Measurements from ENCODE around the gene BRI3. TPM values are rescaled to one million over a fixed set of nuclear protein-coding genes. Genes with fewer than 3 reads are reported as not detected.

Gene BRI3
- total and polyA plus RNA-seq, 10 donors: 59.3 to 264 (median 177) TPM

- peaks cover 2 to 63% (median 16%) of the 10 kb centered on the region in 6 donors for H3K36me3 ChIP-seq
- H3K27me3 ChIP-seq (replicated peaks in 1 of 7): no peaks in the 10 kb centered on the region
- H3K9me3 ChIP-seq: no peaks in the 10 kb centered on the region
- no peak overlapping the region for H3K4me3 ChIP-seq
- no peak for DNase-seq
- intact Hi-C loops (cut with DNase I; ENCODE audit: low total_unique reads): no loop called here
- H3K4me1 ChIP-seq: no peaks in the 10 kb centered on the region
- no peak overlapping the region for H3K27ac ChIP-seq
- 89 to 93% (median 92%) methylated on average over 19 of the region's 19 CpGs for WGBS, 5 donors
- TF ChIP-seq POLR2AphosphoS5 (IDR thresholded peaks at IDR 0.05) (peak in 1 of 3 donors; percentile 54), POLR2A (IDR thresholded peaks at IDR 0.05) (no peak)
- TF ChIP-seq, protein P1, sequence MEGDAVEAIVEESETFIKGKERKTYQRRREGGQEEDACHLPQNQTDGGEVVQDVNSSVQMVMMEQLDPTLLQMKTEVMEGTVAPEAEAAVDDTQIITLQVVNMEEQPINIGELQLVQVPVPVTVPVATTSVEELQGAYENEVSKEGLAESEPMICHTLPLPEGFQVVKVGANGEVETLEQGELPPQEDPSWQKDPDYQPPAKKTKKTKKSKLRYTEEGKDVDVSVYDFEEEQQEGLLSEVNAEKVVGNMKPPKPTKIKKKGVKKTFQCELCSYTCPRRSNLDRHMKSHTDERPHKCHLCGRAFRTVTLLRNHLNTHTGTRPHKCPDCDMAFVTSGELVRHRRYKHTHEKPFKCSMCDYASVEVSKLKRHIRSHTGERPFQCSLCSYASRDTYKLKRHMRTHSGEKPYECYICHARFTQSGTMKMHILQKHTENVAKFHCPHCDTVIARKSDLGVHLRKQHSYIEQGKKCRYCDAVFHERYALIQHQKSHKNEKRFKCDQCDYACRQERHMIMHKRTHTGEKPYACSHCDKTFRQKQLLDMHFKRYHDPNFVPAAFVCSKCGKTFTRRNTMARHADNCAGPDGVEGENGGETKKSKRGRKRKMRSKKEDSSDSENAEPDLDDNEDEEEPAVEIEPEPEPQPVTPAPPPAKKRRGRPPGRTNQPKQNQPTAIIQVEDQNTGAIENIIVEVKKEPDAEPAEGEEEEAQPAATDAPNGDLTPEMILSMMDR (IDR thresholded peaks at IDR 0.05 in 8 of 11, conservative IDR thresholded peaks at IDR 0.05 in 3 of 11): no peak
These were observed 21.8 kb downstream of the BRI3 start for GRCh38 chr7:98303176-98303865.

GRCh38 chr7:98303906-98304305, 22.4 kb downstream of the BRI3 start:
- Histone ChIP-seq H3K9me3 (no peaks in the 10 kb centered on the region), H3K4me1 (no peaks in the 10 kb centered on the region), H3K36me3 (peaks cover 2 to 69% (median 18%) of the 10 kb centered on the region in 6 donors), H3K4me3 (no peak overlapping the region), H3K27ac (no peak overlapping the region), H3K27me3 (replicated peaks in 1 of 7) (no peaks in the 10 kb centered on the region)
- intact Hi-C loops (cut with DNase I; ENCODE audit: low total_unique reads): no loop called here
- 77 to 93% (median 90%) methylated on average over 14 to 15 of the region's 15 CpGs for WGBS, 5 donors
- TF ChIP-seq, protein P1 (IDR thresholded peaks at IDR 0.05 in 8 of 11, conservative IDR thresholded peaks at IDR 0.05 in 3 of 11): no peak
- no peak for TF ChIP-seq POLR2A (IDR thresholded peaks at IDR 0.05)
- peak in 1 of 3 donors; percentile 46 for TF ChIP-seq POLR2AphosphoS5 (IDR thresholded peaks at IDR 0.05)
- DNase-seq: no peak

DNA sequence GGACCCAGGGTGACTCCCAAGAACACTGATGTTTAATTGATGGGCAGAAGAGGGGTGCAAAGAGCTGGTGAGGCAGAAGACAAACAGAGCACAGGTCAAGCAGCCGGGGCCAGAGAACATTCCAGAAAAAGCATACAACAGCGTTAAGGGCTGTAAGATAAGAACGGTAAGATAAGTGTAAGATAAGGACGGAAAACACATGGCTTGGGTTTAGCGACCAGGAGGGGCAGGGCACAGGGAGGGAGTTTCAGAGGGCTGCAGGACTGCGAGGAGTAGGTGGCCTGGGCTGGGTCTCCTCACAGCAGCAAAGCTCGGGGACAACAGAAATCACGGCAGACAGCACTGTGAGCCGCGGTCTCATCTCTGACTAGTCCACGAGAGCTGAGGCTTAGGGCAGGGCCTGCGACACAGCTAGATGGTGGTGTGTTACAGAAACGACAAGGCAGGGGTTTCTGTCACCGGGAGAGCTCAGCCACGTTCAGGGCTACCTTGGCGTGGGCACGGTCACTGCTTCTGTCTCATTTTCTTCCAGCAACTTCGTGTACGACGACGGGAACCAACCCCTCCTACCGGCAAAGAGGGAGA, 24.6 kb downstream of the BRI3 start:
- 78 to 90% (median 89%) methylated on average over 18 to 22 of the region's 22 CpGs for WGBS, 5 donors
- intact Hi-C loops (cut with DNase I; ENCODE audit: low total_unique reads): no loop called here

GRCh38 chr7:98307971-98308466, 26.5 kb downstream of the BRI3 start:
- 94 to 97% (median 95%) methylated on average over 14 of the region's 14 CpGs for WGBS, 5 donors
- no peaks in the 10 kb centered on the region for H3K27me3 ChIP-seq (replicated peaks in 1 of 7)
- TF ChIP-seq, protein P1 (IDR thresholded peaks at IDR 0.05 in 8 of 11, conservative IDR thresholded peaks at IDR 0.05 in 3 of 11): no peak
- TF ChIP-seq POLR2AphosphoS5 (IDR thresholded peaks at IDR 0.05) (no peak), POLR2A (IDR thresholded peaks at IDR 0.05) (no peak)
- no peak overlapping the region for H3K4me3 ChIP-seq
- peaks cover 2 to 66% (median 14%) of the 10 kb centered on the region in 6 donors for H3K36me3 ChIP-seq
- peak; percentile 36 for DNase-seq
- no peak overlapping the region for H3K27ac ChIP-seq
- H3K4me1 ChIP-seq: no peaks in the 10 kb centered on the region
- no peaks in the 10 kb centered on the region for H3K9me3 ChIP-seq
- intact Hi-C loops (cut with DNase I; ENCODE audit: low total_unique reads): no loop called here

More for the DNA sequence above, 24.6 kb downstream of the BRI3 start:
- Histone ChIP-seq H3K4me1 (no peaks in the 10 kb centered on the region), H3K9me3 (no peaks in the 10 kb centered on the region), H3K4me3 (no peak overlapping the region), H3K36me3 (peaks cover 2 to 71% (median 14%) of the 10 kb centered on the region in 6 donors), H3K27me3 (replicated peaks in 1 of 7) (no peaks in the 10 kb centered on the region), H3K27ac (no peak overlapping the region)
- peak; percentile 54 for DNase-seq
- TF ChIP-seq POLR2AphosphoS5 (IDR thresholded peaks at IDR 0.05): peak in 2 of 3 donors; percentile 29 to 37
- no peak for TF ChIP-seq POLR2A (IDR thresholded peaks at IDR 0.05)

Measured in spleen (tissue), 11 donors.